ENCODE measurements around the gene PDZD8.
"Not testable (repeated sequence)": the region's sequence is repeated elsewhere in the genome, so short reads cannot be mapped to it uniquely, and the experiment has no call there.

Gene PDZD8

GRCh38 chr10:117249493-117250093 lies 125.6 kb downstream of the PDZD8 start:
- no peak for DNase-seq

- DNase-seq = no peak
These were observed 126.3 kb downstream of the PDZD8 start for GRCh38 chr10:117248750-117249465.

GRCh38 chr10:117246997-117247671 lies 128.1 kb downstream of the PDZD8 start:
- DNase-seq = no peak

GRCh38 chr10:117242463-117242832 lies 132.8 kb downstream of the PDZD8 start:
- DNase-seq = no peak

- DNase-seq = no peak
These were observed 133.4 kb downstream of the PDZD8 start for GRCh38 chr10:117241541-117242462.

- DNase-seq = no peak
These were observed 134.4 kb downstream of the PDZD8 start, which contains the start of gene SLC18A2 for GRCh38 chr10:117240621-117241529. SLC18A2 (plus strand) TSS chr10:117241114; CDS start chr10:117241694, 580 bp downstream.

GRCh38 chr10:117239721-117240620 lies 135.3 kb downstream of the PDZD8 start:
- DNase-seq = no peak

- no peak for DNase-seq
These were observed 136.2 kb downstream of the PDZD8 start for GRCh38 chr10:117239051-117239450.

GRCh38 chr10:117237401-117237991 lies 137.7 kb downstream of the PDZD8 start:
- DNase-seq = no peak

GRCh38 chr10:117230107-117230506 lies 145.1 kb downstream of the PDZD8 start:
- not testable (repeated sequence) for DNase-seq

GRCh38 chr10:117228210-117228609 lies 147.0 kb downstream of the PDZD8 start:
- DNase-seq = no peak

All from CD4-positive, alpha-beta T cell treated with Interferon gamma for 1 hour (primary cell).